GM19023 (cell line): ENCODE measurements around the gene SMAD3.
"Not testable (repeated sequence)": the region's sequence is repeated elsewhere in the genome, so short reads cannot be mapped to it uniquely, and the experiment has no call there.

Experiments
- ATAC-seq: cut with Tn5 transposase; IDR thresholded peaks from one replicate; pipeline ENCODE4 v1.9.1; 2021; ENCODE audit warnings: mild to moderate bottlenecking, moderate library complexity; ENCODE audit not compliant: unreplicated experiment

The SMAD3 gene

DNA sequence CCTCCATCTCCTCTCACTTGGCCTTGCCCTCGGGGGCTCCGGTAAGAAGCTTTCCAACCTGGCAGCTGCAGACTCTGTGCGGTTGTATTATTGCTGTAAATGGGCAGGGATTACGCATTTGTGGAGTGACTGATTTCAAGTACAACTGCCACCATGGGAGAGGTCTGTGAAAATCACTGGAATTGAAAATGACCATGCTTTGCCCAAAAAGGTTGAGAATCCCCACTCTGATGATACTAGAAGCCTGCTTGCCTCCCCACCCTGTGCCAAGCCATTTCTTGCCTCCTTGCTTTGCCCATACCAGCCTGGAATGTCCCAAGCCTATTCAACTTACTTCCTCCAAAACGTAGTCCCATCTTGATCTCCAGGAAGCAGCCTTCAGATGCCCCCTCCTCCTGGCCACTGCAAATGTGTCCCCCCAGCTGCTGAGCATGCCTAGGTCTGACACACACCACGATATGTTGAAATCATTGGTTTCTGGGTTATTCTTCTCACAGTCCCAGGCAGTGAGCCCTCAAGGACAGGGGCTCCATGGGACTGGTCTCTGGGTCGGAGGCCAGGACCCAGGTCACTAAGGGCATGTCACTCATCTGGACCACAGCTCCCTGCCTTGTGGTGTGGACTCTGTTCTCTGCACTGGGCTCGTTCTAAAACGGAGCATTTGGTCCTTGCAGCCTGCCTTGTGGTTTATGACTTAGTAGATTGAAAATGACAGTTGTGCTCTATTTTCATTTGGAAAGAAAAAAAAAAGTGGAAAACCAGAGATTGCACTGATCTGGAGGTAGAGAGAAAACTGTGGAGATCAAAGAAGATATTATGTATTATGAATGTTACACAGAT lies 42.9 kb downstream of the SMAD3 start:
- ATAC-seq, result no peak

GRCh38 chr15:67109141-67110034 lies 44.0 kb downstream of the SMAD3 start:
- ATAC-seq, result peak; percentile 52

DNA sequence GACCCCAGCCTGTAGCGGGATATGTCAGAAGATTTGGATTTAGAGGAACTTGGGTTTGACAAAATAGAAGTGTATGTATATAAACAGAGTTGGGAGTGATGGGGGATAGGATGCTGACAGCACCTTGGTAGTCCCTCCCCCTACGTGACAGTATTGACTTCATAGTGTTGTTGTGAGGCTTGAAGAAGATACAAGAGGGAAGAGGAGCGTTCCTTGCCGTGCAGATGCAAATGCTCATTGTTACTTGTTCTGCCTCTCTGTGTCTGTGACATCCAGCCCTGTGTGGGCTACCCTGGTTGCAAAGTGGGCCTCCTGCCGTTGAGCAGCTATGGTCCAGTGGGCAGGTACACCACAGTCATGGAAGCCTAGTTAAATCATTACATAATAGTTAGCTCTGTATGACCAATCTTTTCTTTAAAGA lies 45.0 kb downstream of the SMAD3 start:
- no peak for ATAC-seq

GRCh38 chr15:67110958-67111864 lies 45.8 kb downstream of the SMAD3 start:
- no peak for ATAC-seq

- ATAC-seq, result no peak
Observed at GRCh38 chr15:67114046-67114445, 48.6 kb downstream of the SMAD3 start.

GRCh38 chr15:67114846-67115585 lies 49.6 kb downstream of the SMAD3 start:
- no peak for ATAC-seq

- ATAC-seq, result no peak
Observed at GRCh38 chr15:67115586-67115969, 50.2 kb downstream of the SMAD3 start.

GRCh38 chr15:67116742-67117141 lies 51.3 kb downstream of the SMAD3 start:
- no peak for ATAC-seq

GRCh38 chr15:67117370-67117769 lies 52.0 kb downstream of the SMAD3 start:
- no peak for ATAC-seq

DNA sequence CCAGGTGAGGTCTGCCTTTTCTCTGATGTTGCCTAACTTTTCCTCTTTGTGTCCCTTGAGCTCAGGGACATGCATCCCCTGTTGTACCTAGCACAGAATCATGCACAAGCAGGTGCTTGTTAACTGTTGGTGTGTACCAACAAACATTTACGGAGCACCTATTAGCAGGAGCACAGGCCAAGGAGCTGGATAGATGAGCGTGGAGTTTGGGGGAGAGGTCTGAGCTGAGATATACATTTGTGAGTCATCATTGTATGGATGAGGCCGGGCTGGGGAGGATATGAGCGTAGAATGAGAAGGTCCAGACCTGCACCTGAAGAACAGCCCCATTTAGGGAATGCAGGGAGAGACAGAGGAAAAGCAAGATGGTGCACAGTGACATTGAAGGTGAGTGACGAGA lies 53.4 kb downstream of the SMAD3 start:
- ATAC-seq, result no peak

- no peak for ATAC-seq
Observed at GRCh38 chr15:67119238-67119846, 53.9 kb downstream of the SMAD3 start.

GRCh38 chr15:67120009-67120838 lies 54.8 kb downstream of the SMAD3 start:
- no peak for ATAC-seq

GRCh38 chr15:67120839-67121643 lies 55.6 kb downstream of the SMAD3 start:
- peak; percentile 83 for ATAC-seq

GRCh38 chr15:67121644-67122605 lies 56.5 kb downstream of the SMAD3 start:
- no peak for ATAC-seq

DNA sequence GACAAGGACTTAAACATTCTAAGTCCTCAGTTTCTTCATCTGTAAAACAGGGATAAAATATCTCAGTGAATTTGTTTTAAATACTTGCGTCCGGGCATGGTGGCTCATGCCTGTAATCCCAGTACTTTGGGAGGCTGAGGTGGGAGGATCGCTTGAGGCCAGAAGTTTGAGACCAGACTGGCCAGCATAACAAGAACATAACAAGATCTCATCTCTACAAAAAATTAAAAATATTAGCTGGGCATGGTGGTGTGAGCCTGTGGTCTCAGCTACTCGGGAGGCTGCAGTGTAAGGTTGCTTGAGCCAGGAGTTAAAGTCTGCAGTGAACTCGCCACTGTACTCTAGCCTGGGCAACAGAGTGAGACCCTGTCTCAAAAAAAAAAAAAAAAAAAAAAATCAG lies 57.4 kb downstream of the SMAD3 start:
- ATAC-seq, result not testable (repeated sequence)

- ATAC-seq, result not testable (repeated sequence)
Observed at GRCh38 chr15:67123291-67123690, 57.9 kb downstream of the SMAD3 start.

GRCh38 chr15:67124111-67124510 lies 58.7 kb downstream of the SMAD3 start:
- ATAC-seq, result no peak
